UCSD-AML1 (cell line): ENCODE results near the gene HTT.
"Not testable (repeated sequence)": the region's sequence is repeated elsewhere in the genome, so short reads cannot be mapped to it uniquely, and the experiment has no call there.

Experiments
- DNase-seq: peaks from one replicate; lab custom pipeline; 2025; ENCODE audit not compliant: unreplicated experiment; lab: John Stamatoyannopoulos, UW

Gene HTT

DNA sequence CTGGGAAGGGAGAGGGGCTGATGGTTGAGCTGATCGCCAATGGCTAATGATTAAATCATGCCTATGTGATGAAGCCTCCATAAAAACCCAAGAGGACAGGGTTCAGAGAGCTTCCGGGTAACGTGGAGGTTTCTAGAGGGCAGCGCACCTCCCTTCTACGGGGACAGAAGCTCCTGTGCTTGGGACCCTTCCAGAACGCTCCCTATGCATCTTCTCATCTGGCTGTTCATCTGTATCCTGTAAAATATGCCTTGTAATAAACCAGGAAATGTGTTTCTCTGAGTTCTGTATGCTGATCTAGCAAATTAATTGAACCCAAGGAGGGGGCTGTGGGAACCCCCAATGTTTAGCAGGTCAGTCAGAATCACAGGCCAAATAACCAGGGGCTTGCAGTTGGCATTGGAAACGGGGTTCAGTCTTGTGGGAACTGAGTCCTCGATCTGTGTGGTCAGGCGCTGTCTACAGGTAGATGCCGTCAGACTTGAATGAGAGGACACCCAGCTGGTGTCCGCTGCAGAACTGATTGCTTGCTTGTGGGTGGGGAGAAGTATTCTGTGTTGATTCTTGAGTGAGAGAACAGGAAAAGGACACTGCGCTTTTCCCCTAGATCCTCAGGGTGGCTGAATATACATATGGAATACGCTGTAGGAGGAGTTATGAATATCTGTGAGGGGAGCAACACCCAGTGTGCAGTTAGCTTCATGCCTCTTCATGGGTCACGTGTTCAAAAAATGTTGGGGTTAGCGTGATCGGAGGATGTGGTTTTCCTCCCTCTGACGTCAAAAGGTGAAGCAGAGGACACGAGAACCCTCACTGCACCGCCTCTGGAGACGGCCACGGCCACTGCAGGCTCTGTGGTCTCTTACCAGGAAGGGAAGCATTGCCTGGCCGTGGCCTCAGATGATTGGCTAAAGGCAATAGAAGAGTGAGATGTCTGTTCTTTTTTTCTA is 29.3 kb upstream of the HTT start:
- DNase-seq, result peak; percentile 84

DNA sequence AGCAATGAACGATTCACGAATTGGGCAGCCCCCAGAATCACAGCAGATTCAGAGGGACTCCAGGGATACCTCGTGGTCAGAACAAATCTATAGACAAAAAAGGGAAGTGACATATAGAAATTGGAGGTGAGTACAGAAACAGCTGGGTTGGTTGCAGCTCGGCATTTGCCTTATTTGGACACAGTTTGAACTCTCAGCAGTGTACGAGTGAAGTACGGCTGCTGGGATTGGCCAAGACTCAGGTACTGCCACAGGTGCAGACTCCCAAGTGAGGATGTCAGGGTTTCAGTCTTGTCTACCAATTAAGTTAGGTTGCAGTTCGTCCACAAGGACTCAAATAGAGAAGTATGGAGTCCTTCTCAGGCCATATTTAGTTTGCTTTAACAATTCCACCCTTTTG is 28.3 kb upstream of the HTT start:
- no peak for DNase-seq

DNA sequence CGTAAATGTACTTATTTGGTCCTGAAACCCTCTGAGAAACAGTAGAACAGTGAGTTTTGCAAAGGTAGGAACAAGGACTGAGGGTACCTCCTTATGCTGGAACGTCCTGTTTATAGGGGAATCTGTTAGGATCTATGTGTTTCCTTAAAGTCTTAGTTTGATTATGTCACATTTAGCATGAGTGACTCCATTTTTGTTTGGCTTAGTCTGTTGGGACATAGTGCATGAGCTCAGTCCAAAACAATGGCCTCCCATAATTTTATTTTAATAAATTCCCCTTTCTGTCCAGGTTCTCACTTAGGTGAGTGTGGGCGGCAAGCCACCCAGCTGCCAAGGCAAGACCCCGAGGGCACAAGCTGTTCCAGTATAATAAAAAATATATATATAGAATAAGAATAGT is 27.9 kb upstream of the HTT start:
- DNase-seq, result no peak

DNA sequence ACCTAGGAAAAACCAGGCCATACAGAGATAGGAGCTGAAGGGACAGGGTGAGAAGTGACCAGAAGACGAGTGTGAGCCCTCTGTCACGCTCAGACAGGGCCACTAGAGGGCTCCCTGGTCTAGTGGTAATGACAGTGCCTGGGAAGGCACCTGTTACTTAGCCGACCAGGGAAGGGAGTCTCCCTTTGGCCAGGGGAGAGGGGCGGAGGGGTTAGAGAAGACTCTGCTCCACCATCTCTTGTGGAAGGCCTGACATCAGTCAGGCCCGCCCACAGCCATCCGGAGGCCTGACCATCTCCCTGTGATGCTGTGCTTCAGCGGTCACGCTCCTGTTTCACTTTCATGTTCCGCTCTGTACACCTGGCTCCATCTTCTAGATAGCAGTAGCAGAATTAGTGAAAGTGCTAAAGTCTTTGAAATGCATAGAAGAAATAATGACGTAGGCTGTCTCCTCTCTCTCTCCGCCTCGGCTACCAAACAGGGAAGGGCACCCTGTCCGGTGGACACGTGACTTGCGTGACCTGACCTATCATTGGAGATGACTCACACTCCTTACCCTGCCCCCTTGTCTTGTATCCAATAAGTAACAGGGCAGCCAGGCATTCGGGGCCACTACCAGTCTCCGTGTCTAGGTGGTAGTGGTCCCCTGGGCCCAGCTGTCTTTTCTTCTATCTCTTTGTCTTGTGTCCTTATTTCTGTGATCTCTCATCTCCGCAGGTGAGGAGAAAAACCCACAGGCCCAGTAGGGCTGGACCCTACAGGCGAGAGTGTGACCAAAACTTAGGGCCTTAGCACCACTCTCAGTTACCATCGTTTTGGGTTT is 26.8 kb upstream of the HTT start:
- peak; percentile 57 for DNase-seq

DNA sequence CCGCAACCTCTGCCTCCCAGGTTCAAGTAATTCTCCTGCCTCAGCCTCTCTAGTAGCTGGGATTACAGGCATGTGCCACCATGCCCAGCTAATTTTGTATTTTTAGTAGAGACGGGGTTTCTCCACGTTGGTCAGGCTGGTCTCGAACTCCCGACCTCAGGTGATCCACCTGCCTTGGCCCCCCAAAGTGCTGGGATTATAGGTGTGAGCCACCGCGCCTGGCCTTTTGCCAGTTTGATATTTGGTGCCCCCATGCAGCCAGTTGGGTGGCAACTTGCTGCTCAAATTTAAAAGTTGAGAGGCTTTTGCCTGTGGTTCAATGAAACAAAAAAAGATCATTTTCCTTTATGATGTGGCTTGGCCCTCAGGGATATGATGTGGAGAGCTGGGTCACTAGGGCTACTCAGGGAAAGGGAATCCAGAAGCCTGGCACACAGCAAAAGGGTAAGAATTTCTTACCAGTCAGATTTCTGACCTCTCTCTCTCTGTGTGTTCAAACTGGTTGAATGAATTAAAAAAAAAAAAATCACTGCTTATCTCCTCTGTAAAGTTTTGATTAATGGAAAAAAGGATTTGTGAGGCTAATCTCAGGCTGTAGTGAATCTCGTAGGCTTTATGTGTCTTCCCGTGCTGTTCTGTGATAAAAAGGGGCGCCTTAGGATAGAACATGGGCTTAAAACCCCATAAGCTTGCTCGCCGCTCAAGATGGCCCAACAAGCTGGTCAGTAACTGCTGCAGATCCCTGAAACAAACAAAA is 23.2 kb upstream of the HTT start:
- not testable (repeated sequence) for DNase-seq

DNA sequence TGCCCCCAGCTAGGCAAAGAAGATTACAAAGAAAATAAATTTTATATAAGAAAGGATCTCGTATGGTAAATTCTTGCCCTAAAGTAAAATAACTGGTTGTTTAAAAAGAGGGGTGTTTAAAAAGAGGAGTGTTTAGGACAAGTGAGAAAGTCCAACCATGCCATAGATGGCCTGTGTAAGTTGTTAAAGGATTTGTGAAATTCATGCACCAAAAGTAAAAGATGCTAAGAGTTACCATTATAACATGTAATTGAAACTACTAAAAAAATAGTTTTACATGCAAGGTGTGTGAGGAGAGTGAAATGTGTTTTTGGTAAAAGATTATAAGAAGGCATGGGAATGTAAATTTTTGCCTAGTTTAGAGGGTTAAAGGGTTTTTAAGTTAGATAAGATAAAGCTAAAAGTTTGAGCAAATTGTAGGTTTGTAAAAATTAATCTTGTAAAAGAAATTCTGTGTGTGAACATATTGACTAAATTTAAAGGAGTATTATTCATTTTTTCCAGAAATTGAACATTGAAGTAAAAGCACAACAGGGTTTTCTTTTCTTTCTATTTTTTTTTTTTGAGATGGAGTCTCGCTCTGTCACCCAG is 20.2 kb upstream of the HTT start:
- no peak for DNase-seq

DNA sequence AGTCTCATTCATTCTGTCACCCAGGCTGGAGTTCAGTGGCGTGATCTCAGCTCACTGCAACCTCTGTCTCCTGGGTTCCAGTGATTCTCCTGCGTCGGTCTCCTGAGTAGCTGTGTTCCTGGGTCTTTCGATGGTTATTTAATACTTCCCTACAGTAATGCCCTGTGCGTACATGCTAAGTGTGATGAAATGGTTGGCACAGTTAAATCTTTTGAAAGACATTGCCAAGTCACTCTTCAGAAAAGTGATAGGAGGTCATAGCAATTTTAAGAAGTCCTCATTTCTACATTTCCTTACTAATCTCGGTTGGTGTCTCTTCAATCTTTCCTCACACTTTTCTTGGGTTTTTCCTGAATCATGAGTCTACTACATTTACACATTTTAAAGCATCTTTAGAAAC is 14.5 kb upstream of the HTT start:
- no peak for DNase-seq

DNA sequence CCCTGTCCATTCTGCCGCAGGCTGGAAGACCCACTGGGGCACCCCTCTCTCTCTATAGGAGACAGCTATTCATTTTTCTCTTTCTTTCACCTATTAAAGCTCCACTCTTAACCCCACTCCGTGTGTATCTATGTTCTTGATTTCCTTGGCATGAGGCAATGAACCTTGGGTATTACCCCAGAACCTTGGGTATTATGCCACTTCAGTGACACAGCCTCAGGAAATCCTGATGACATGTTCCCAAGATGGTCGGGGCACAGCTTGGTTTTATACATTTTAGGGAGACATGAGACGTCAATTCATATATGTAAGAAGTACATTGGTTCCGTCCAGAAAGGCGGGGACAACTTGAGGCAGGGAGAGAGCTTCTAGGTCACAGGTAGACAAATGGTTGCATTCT is 13.5 kb upstream of the HTT start:
- no peak for DNase-seq

DNA sequence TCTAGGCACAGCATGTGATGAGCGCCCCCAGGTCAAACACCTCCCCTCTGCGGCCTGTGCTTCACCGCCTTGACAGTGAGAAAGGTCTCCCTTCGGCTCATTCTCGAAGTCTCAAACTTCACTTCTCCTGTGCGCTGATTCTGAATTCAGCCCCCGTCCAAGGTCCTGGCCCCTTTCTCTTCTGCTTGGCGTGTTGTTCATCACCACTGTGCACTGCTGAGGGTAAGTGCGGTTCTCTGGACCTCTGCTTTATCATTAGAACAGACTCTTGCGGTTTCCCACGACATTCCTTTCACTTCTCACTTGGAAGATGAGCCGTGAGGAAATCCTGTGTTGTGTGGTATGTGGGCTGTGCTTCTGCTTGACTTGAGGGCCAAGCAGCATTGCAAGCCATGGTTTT is 12.0 kb upstream of the HTT start:
- peak; percentile 35 for DNase-seq

DNA sequence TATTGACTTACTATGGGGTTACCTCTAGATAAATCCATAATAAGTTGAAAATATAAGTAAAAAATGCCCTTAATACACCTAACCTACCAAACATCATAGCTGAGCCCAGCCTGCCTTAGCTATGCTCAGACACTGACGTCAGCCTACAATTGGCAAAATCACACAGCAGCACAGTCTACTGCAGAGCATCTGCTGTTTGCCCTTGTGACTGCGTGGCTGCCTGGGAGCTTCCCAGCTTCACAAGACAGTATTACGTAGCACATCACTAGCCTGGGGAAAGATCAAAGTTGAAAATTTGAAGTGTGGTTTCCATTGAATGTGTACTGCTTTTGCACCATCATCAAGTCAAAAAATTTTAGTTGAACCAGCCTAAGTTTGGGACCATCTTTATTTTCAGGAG is 8.9 kb upstream of the HTT start:
- DNase-seq, result no peak

DNA sequence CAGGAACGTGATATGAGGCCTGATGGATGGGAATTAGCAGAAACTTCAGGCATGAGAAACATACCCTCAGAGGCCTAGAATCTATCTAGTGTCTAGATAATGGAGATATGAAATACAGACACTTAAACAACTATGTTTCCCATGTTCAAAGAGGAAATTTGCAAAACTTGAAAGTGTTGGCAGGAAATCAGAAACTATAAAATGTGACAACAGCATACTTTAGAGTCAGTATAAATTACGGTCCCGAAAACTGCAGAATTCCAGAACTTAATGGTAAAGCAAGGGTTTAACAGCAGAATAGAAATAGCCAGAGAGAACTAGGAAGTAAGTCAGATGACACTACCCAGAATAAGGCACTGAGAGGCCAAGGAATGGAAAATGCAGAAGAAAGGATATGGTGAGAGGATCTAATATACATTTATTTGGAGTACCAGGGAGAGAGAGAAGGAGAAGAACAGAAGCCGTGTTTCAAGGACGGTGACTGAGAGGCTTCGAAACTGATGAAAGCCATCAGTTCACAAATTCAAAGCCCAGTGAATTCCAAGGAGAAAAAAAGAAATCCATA is 7.6 kb upstream of the HTT start:
- DNase-seq, result no peak

DNA sequence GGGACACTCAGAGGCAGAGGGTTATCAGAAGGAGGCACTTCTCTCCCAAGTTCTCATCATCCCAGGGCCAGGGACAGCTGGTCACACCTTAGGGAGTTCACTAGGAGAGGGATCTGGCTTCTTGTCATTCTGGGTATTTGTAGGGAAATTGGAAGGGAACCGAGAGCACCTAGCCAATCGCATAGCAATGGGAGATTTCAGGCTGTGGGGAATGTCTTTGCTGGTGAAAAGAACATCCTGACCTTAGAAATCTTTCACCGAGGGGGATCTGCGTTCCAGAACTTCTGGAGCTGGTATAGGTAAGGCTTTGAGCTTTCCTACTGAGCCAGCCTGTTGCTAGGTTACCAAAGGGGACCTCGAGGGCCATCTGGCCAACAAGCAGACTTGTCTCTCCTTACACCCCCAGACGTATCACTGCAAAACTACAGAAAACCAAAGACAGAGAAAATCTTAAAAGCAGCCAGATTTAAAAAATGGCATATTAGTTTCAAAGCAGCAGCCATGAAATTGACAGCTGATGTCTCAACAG is 6.9 kb upstream of the HTT start:
- DNase-seq, result no peak

DNA sequence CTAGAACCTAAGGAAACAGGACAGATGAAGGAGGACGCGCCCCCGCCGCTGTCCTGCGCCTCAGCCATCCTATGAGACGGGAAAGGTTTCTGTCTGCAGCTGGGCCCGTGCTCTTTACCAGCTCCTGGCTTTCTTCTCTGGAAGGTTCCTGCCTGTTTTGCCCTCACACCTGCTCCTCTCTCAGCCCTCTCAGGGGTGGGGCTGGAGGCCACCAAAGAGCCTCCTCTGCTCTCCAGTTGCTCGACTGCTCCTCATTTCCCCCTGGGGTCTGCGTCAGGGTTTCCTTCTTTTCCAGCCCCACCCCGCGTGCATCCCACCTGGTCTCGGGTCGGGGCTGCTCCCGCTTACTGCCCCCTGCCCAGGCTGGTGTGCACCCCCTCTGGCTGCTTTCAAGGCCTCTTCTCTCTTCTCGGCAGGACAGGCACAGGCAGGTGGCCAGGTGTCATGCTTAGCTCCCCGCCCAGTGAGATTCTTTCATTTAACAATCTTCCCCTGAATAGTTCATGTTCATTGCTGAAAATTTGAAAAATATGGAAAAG is 4.8 kb upstream of the HTT start:
- DNase-seq, result no peak

DNA sequence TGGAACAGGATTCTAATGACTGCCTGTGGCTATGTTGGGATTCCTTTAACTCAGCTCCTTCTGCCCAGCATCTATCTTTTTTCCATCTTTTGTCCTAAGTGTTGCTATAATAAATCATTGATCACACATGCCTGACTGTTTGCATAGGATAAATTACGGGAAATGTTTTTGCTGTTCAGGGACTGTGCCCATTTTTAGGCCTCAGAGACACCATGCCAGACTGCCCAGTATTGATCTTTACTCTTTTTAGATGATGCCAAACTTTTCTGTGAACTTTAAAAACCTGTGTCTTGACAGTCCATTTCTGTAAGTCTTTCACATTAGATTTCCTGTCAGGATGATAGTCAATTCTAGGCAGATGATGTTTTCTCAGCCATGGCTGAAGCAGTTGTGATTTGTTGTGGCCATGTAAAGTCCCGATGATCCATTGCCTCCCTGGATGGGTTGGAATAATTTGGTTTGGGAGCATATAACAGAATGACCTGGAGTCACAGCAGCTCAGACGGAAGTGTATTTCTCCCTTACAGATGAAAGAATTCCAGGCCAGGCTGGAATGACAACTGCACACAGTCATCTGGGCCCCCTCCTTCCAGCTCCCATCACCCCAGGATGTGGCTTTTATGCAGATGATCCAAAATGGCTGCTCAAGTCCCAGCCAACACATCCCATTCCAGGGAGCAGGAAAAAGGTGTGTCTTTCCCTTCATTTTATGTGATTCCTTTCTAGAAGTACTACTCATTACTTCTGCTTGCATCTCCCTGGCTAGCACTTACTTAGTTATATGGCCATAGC is 3.6 kb upstream of the HTT start:
- no peak for DNase-seq

DNA sequence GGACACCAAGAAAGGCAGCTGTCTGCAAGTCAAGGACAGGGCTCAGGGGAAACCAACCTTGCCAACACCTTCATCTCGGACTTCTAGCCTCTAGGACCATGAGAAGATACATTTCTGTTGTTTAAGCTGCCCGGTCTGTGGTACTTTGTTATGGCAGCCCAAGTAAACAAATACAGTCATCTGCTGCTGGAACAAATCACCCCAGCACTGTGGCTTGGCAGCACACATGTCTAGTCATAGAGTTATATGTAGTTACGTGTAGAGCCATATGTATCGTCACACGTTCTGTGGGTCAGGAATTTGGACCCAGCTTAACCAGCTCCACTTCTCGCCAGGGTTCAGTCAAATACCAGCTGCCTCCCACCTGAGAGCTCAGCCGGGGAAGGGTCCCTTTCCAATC is 2.7 kb upstream of the HTT start:
- no peak for DNase-seq

DNA sequence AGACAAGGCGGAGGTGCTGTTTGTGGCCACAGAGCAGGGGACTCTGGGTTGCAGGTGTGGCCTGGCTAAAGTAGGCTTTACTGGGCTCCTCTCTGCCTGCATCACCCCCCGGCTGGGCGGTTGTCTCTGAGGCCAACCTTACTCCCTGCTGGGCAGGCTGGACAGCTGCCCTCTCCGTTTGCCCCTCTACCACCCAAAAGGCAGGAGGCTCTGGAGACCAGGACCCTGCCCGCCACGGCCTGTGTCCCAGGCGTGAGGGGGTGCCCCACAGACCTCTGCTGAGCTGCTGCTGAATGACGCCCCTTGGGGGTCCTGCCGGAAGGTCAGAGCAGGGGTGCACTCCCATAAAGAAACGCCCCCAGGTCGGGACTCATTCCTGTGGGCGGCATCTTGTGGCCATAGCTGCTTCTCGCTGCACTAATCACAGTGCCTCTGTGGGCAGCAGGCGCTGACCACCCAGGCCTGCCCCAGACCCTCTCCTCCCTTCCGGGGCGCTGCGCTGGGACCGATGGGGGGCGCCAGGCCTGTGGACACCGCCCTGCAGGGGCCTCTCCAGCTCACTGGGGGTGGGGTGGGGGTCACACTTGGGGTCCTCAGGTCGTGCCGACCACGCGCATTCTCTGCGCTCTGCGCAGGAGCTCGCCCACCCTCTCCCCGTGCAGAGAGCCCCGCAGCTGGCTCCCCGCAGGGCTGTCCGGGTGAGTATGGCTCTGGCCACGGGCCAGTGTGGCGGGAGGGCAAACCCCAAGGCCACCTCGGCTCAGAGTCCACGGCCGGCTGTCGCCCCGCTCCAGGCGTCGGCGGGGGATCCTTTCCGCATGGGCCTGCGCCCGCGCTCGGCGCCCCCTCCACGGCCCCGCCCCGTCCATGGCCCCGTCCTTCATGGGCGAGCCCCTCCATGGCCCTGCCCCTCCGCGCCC is 1.1 kb upstream of the HTT start:
- DNase-seq, result no peak

DNA sequence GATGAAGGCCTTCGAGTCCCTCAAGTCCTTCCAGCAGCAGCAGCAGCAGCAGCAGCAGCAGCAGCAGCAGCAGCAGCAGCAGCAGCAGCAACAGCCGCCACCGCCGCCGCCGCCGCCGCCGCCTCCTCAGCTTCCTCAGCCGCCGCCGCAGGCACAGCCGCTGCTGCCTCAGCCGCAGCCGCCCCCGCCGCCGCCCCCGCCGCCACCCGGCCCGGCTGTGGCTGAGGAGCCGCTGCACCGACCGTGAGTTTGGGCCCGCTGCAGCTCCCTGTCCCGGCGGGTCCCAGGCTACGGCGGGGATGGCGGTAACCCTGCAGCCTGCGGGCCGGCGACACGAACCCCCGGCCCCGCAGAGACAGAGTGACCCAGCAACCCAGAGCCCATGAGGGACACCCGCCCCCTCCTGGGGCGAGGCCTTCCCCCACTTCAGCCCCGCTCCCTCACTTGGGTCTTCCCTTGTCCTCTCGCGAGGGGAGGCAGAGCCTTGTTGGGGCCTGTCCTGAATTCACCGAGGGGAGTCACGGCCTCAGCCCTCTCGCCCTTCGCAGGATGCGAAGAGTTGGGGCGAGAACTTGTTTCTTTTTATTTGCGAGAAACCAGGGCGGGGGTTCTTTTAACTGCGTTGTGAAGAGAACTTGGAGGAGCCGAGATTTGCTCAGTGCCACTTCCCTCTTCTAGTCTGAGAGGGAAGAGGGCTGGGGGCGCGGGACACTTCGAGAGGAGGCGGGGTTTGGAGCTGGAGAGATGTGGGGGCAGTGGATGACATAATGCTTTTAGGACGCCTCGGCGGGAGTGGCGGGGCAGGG is 568 bp downstream of the HTT start:
- peak; percentile 72 for DNase-seq

DNA sequence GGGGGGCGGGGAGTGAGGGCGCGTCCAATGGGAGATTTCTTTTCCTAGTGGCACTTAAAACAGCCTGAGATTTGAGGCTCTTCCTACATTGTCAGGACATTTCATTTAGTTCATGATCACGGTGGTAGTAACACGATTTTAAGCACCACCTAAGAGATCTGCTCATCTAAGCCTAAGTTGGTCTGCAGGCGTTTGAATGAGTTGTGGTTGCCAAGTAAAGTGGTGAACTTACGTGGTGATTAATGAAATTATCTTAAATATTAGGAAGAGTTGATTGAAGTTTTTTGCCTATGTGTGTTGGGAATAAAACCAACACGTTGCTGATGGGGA is 1.1 kb downstream of the HTT start:
- DNase-seq, result no peak
